Muscle of leg (tissue), 11 donors: ENCODE data around the gene FREM1. TPM values are rescaled to one million over a fixed set of nuclear protein-coding genes. Genes with fewer than 3 reads are reported as not detected.
A peak's percentile ranks its signal among the peaks of the same experiment; 100 is the strongest.

Source experiments
- DNase-seq: peaks from one replicate; pipeline ENCODE4 v3.0.0; 2013
- H3K27ac ChIP-seq: one replicate; pipeline ENCODE4 v1.5.1; 2013; ENCODE audit warnings: mild to moderate bottlenecking, low read length, control low read depth
- H3K27me3 ChIP-seq: one replicate; pipeline ENCODE4 v1.6.1; 2013; ENCODE audit warnings: low read length; ENCODE audit not compliant: control insufficient read depth, insufficient read depth
- H3K36me3 ChIP-seq: one replicate; pipeline ENCODE4 v1.6.1; 2013; ENCODE audit warnings: low read length; ENCODE audit not compliant: control insufficient read depth, insufficient read depth
- H3K4me1 ChIP-seq: one replicate; pipeline ENCODE4 v1.6.1; 2013; ENCODE audit warnings: low read length; ENCODE audit not compliant: control insufficient read depth, insufficient read depth
- H3K4me3 ChIP-seq: one replicate; pipeline ENCODE4 v1.5.1; 2013; ENCODE audit warnings: low read length, control low read depth
- H3K9me3 ChIP-seq: replicated peaks from 2 replicates; pipeline ENCODE4 v1.6.1; 2013; ENCODE audit warnings: low read depth, low read length; ENCODE audit not compliant: control insufficient read depth
- WGBS: methylation state at CpG from one replicate; pipeline ENCODE4 v1.1.5; 2013; ENCODE audit warnings: missing lambda C conversion rate; ENCODE audit not compliant: insufficient coverage; 5-methylcytosine and 5-hydroxymethylcytosine counted together
- polyA plus RNA-seq, 8 donors: library from polyadenylated mRNA; unstranded; fragments of 120-200 nt; gene quantifications; one replicate each; pipeline versions ENCODE4 v1.2.1 to v1.2.3, GENCODE V29; 2013; ENCODE audit warnings: inconsistent platforms in 1 of 8, low replicate concordance in 1 of 8; ENCODE audit not compliant: insufficient read length in 8 of 8, insufficient read depth in 1 of 8
- total RNA-seq: library from RNA; stranded (reverse); fragments of 120-200 nt; gene quantifications from one replicate; pipeline ENCODE4 v1.2.4, GENCODE V29; 2013

The FREM1 gene
- total and polyA plus RNA-seq, 9 donors: 18.8 to 31.1 (median 24.1) TPM

DNA sequence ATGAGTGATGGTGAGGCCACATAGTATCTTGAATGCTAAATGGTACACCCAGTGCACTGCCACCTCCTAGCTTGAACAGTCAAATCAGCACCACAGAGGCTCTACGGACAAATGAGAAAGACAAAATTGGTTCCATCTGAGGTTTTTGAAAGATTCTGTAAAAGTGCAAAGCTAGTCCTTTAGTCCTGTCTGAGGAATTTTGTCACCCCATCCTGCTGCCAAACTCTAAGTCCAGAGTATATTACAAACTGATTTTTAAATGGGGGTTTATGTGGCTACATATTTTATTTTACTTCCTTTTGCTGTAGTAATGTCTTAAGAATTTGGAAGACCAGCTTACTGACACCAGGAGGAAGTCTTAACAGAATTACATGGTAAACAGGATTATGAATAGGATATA, 7.7 kb downstream of the FREM1 start:
- Histone ChIP-seq H3K27me3 (no peaks in the 10 kb centered on the region), H3K4me1 (peaks cover 19% of the 10 kb centered on the region), H3K9me3 (no peaks in the 10 kb centered on the region), H3K27ac (peak overlapping the region; percentile 54), H3K36me3 (no peaks in the 10 kb centered on the region), H3K4me3 (no peak overlapping the region)
- DNase-seq: peak; percentile 44
- WGBS: 43% methylated on average over 1 of the region's 1 CpG

DNA sequence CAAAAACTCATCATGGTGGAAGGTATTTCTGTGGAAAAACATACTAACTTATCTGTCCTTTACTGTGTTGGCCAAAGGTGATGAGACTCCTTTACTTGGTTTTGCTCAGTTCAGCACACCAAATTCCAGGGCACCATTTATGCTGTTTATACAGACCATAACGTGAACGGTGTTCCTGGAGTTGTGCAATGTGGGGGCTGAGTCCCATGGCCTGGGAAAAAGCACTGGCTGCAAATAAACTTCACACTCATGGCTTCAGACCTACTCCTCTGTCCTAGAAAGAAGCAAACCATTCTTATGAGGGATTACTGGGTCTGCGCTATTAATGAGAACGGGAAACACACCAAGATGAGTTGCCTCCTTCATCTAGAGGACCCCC, 10.4 kb downstream of the FREM1 start:
- Histone ChIP-seq H3K36me3 (no peaks in the 10 kb centered on the region), H3K27me3 (no peaks in the 10 kb centered on the region), H3K9me3 (no peaks in the 10 kb centered on the region), H3K4me3 (no peak overlapping the region), H3K4me1 (peaks cover 11% of the 10 kb centered on the region), H3K27ac (no peak overlapping the region)
- no peak for DNase-seq
- WGBS: 79% methylated on average over 2 of the region's 4 CpGs

DNA sequence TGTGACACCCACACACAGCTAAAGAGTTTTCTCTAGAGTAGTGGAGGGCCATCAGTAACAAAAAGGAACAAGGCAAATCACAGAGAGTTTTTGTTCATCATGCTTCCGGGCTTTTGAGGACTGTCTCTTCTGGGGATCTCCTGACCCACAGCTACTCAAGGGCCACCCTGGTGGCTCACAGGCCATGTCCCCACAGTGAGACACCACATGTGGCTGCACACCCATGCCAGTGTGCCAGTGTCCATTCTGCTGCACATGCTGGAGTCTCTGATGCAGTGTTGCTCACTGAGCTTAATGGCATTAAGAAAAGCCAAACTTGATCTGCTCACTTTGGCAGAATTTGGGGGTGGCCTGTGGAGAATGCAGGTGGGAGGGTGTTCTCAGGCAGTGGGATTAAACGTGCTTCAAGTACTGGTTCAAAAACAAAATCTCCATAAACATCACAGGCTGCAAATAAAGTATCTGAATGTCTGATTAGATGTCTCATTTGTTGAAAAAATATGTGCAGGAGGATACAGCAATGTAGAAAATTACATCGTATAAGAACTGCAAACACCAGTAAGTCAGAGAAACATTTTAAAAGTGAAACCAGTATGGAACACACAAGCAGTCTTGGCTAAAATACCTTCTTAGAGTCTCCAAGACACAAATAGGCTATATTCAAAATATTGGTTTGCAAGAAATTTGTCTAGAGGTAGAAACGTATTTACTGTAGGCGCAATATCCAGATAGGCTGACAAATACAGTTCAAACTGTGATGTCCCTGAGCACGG, 11.0 kb downstream of the FREM1 start:
- Histone ChIP-seq H3K27me3 (no peaks in the 10 kb centered on the region), H3K4me1 (peaks cover 11% of the 10 kb centered on the region), H3K4me3 (no peak overlapping the region), H3K9me3 (no peaks in the 10 kb centered on the region), H3K36me3 (no peaks in the 10 kb centered on the region), H3K27ac (no peak overlapping the region)
- 71% methylated on average over 2 of the region's 6 CpGs for WGBS
- no peak for DNase-seq

DNA sequence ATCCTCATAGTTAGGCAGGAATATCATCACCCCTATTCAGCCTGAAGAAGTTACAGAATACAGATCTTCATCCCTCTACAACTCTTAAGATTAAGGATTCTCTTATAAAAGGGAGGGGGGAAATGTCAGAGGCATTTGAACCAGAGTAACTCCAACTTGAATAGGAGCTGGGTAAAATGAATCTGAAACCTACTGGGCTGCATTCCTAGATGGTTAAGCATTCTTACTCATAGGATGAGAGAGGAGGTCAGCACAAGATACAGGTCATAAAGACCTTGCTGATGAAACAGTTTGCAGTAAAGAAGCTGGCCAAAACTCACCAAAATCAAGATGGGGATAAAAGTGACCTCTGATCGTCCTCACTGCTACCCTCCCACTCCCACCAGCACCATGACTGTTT, 14.4 kb downstream of the FREM1 start:
- WGBS: no CpG with 5 or more reads among the region's 1 CpG
- Histone ChIP-seq H3K27ac (no peak overlapping the region), H3K9me3 (no peaks in the 10 kb centered on the region), H3K36me3 (no peaks in the 10 kb centered on the region), H3K27me3 (no peaks in the 10 kb centered on the region), H3K4me3 (no peak overlapping the region), H3K4me1 (peaks cover 3% of the 10 kb centered on the region)
- DNase-seq: no peak

DNA sequence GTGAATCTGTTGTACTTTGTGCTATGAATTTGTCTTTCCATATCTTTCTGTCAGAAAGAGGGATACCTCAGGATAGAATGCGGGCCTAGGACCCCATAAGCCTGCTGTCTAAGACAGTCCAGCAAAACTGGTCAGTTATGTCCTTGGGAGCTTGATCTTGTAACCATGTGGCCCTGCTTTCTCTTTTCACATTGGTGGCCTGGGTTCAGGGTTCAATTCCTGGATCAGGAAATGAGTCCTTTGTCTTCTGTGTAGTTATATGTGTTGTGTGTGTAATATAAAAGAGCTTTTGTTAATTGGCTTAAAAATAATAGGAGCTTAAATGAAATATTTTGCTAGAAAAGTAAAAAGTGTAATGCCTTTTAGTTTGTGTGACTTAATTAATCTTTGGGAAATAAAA, 16.9 kb downstream of the FREM1 start:
- Histone ChIP-seq H3K4me1 (no peaks in the 10 kb centered on the region), H3K27me3 (no peaks in the 10 kb centered on the region), H3K27ac (no peak overlapping the region), H3K9me3 (no peaks in the 10 kb centered on the region), H3K4me3 (no peak overlapping the region), H3K36me3 (no peaks in the 10 kb centered on the region)
- no peak for DNase-seq
- 100% methylated on average over 1 of the region's 1 CpG for WGBS

DNA sequence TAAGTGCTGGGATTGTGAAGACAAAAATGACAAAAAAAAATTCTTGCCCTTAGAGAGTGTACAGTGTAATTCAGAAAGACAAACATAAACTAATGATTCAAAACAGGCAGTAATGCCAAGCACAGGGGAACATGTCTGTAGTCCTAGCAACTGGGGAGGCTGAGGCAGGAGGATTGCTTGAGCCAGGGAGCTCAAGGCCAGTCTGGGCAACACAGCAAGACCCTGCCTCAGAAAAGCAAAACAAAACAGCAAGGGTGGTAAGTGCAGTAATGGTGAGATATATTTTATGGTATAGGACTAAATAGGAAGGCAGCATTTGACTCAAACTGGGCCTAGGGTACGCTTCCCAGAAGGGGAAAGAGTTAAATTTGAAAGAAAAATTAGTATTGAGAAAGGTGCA, 18.9 kb downstream of the FREM1 start:
- Histone ChIP-seq H3K36me3 (no peaks in the 10 kb centered on the region), H3K4me1 (no peaks in the 10 kb centered on the region), H3K9me3 (no peaks in the 10 kb centered on the region), H3K27me3 (no peaks in the 10 kb centered on the region), H3K27ac (no peak overlapping the region), H3K4me3 (no peak overlapping the region)
- 96% methylated on average over 1 of the region's 1 CpG for WGBS
- DNase-seq: no peak

DNA sequence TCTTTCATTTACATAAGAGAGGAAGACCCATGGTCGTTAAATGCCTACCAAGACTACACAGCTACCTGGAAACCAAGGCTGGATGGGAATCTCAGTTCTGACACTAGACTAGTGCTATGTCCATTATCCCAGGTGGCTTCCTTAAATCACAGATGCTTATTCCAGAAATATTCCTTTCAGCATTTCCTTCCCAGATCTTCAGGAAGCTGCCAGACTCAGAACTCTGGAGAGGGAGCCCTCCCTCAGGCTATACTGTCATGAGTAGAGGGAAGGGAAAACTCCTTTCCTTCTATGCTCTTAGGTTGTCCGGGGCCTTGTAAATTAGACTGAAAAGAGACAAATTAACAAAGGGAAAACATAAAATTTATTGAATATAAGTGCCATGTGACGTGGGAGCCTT, 20.8 kb downstream of the FREM1 start:
- Histone ChIP-seq H3K27ac (no peak overlapping the region), H3K4me1 (no peaks in the 10 kb centered on the region), H3K9me3 (no peaks in the 10 kb centered on the region), H3K27me3 (no peaks in the 10 kb centered on the region), H3K4me3 (no peak overlapping the region), H3K36me3 (no peaks in the 10 kb centered on the region)
- peak; percentile 75 for DNase-seq
- WGBS: no CpG with 5 or more reads among the region's 3 CpGs

DNA sequence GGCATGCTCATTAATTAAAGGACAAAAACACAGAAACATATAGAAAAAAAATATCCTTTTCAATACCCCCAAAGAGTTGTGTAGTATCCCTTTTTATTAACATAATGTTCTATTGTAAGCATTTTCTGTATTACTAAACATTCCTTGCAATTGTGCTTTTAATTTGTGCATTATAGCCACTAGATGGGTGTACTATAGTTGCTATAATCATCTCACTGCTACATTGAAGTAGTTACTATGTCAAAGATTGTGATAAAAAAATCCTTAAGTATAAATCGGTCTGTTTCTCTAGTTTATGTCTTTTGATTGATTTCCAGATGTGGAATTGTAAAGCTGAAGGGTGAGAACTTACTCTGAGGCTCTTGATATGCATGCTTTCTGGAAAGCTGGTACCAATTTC, 21.4 kb downstream of the FREM1 start:
- Histone ChIP-seq H3K4me1 (no peaks in the 10 kb centered on the region), H3K4me3 (no peak overlapping the region), H3K36me3 (no peaks in the 10 kb centered on the region), H3K27me3 (no peaks in the 10 kb centered on the region), H3K27ac (peak overlapping the region; percentile 22), H3K9me3 (no peaks in the 10 kb centered on the region)
- no CpG with 5 or more reads among the region's 1 CpG for WGBS
- DNase-seq: peak; percentile 63

DNA sequence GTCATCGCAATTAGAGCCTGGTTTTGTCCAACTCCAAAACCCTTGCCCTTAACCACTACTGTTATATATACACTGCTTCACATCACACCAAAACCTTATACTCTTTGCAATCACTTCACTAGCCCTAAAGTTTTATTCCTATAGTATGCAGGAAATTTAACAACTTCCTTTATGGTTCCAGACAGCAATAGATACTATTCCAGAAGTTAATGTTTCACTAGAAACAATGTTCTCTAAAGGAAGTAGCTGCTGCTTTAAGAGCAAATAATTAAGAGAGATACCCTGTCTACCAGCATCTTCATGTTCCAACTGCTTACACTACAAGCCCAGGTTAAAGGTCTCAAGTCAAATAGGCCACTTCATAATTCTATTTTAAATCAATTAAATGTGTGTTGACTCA, 22.0 kb downstream of the FREM1 start:
- Histone ChIP-seq H3K27ac (no peak overlapping the region), H3K27me3 (no peaks in the 10 kb centered on the region), H3K4me3 (no peak overlapping the region), H3K9me3 (no peaks in the 10 kb centered on the region), H3K4me1 (no peaks in the 10 kb centered on the region), H3K36me3 (no peaks in the 10 kb centered on the region)
- 100% methylated on average over 1 of the region's 1 CpG for WGBS
- no peak for DNase-seq

DNA sequence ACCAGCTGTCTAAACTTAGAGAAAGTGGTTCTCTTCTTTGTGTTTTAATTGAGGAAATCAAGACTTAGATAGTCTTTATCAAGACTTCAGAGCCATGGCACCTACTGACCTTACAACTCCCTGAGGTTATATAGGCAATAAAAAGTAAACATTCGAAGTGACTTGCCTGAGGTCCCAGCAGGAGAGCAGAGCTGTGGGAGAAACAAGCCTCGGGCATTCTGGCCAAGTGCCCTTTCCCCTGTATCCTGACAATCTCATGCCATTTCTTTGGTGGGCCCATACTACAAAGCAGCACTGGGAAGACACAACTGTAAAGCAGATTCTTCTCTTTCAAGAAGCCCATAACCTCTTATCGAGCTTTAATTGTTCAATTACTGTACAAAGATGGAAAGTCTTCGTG, 23.1 kb downstream of the FREM1 start:
- Histone ChIP-seq H3K9me3 (no peaks in the 10 kb centered on the region), H3K27me3 (no peaks in the 10 kb centered on the region), H3K36me3 (no peaks in the 10 kb centered on the region), H3K4me3 (no peak overlapping the region), H3K27ac (no peak overlapping the region), H3K4me1 (no peaks in the 10 kb centered on the region)
- no peak for DNase-seq
- no CpG with 5 or more reads among the region's 4 CpGs for WGBS
